IMR-90 (cell line): ENCODE measurements around the gene ISG20L2. TPM values are rescaled to one million over a fixed set of nuclear protein-coding genes. Genes with fewer than 3 reads are reported as not detected.

Experiments used
- RFX5 ChIP-seq: IDR thresholded peaks from 2 replicates; pipeline ENCODE4 v1.8.0; 2012; ENCODE audit warnings: low read depth, mild to moderate bottlenecking, low read length, moderate library complexity
- polyA plus RNA-seq, 3 experiments: library from polyadenylated mRNA; depleted of rRNA; stranded (reverse); fragments of >200 nt; gene quantifications; 2 replicates each; pipeline ENCODE4 v1.2.3, GENCODE V29; 2012; ENCODE audit warnings: low replicate concordance in 1 of 3
- total RNA-seq: library from RNA; depleted of rRNA; stranded (reverse); fragments of >200 nt; gene quantifications from 2 replicates; pipeline ENCODE4 v1.2.3, GENCODE V29; 2012
- TF ChIP-seq, protein P1 (sequence below): conservative IDR thresholded peaks from 2 replicates; pipeline ENCODE4 v1.5.1; 2012; ENCODE audit warnings: mild to moderate bottlenecking, low read depth, low read length, improper control_type of control experiment

The ISG20L2 gene
- total and polyA plus RNA-seq, 2 of the 4 experiments (the other 2 are of a cell fraction), result 17.0 to 27.3 TPM

DNA sequence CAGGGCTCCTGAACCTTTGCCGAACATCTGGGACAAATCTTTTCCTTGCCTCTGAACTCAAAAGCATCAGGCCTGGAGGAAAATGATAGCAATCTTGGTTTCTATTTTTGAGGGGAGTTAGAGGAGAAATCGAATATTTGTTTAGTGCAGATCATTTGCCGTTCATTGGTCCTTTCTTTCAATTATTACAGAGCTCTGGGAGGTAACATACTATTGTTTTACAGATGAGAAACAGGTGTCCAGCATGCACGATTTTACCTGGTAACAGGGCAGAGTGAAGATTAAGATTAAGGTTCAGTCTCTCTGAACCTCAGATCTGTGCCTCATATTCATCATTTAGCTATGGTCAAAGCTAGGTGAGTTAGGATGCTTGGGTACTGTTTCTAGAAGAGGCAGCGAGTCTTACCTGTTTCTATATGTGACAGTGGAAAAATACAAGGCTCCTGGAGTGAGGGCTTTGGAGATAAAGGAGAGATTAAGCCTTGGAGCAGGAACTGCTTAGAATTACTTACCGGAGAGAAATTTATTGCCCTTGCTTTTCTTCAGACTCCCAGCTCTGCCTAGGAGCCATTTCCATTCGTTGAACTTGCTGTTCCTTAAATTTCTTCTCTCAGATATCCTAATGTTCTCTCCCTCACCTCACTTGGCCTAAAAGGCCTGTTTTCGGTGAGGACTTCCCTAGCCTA, 40.2 kb upstream of the ISG20L2 start (continued):
- TF ChIP-seq, protein P1, sequence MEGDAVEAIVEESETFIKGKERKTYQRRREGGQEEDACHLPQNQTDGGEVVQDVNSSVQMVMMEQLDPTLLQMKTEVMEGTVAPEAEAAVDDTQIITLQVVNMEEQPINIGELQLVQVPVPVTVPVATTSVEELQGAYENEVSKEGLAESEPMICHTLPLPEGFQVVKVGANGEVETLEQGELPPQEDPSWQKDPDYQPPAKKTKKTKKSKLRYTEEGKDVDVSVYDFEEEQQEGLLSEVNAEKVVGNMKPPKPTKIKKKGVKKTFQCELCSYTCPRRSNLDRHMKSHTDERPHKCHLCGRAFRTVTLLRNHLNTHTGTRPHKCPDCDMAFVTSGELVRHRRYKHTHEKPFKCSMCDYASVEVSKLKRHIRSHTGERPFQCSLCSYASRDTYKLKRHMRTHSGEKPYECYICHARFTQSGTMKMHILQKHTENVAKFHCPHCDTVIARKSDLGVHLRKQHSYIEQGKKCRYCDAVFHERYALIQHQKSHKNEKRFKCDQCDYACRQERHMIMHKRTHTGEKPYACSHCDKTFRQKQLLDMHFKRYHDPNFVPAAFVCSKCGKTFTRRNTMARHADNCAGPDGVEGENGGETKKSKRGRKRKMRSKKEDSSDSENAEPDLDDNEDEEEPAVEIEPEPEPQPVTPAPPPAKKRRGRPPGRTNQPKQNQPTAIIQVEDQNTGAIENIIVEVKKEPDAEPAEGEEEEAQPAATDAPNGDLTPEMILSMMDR, result no peak
- TF ChIP-seq RFX5, result no peak
